Measurements from ENCODE around the gene SMOC2.

Gene SMOC2

GRCh38 chr6:168411130-168411529 lies 29.9 kb upstream of the SMOC2 start:
- no peak for FAIRE-seq
- no peak for DNase-seq (ENCODE audit: insufficient read length, low spot score)
- TF ChIP-seq POLR2A (IDR thresholded peaks at IDR 0.05; ENCODE audit: low read depth, low read length), result no peak

GRCh38 chr6:168411793-168412192 lies 29.2 kb upstream of the SMOC2 start:
- TF ChIP-seq POLR2A (IDR thresholded peaks at IDR 0.05; ENCODE audit: low read depth, low read length), result no peak
- no peak for DNase-seq (ENCODE audit: insufficient read length, low spot score)
- no peak for FAIRE-seq

- FAIRE-seq, result no peak
- DNase-seq (ENCODE audit: insufficient read length, low spot score), result no peak
- TF ChIP-seq POLR2A (IDR thresholded peaks at IDR 0.05; ENCODE audit: low read depth, low read length), result no peak
Measured at GRCh38 chr6:168412456-168412855, 28.5 kb upstream of the SMOC2 start.

GRCh38 chr6:168413018-168413720 lies 27.8 kb upstream of the SMOC2 start:
- no peak for DNase-seq (ENCODE audit: insufficient read length, low spot score)
- no peak for FAIRE-seq
- no peak for TF ChIP-seq POLR2A (IDR thresholded peaks at IDR 0.05; ENCODE audit: low read depth, low read length)

- DNase-seq (ENCODE audit: insufficient read length, low spot score) (no peak), FAIRE-seq (no peak)
- no peak for TF ChIP-seq POLR2A (IDR thresholded peaks at IDR 0.05; ENCODE audit: low read depth, low read length)
Measured at GRCh38 chr6:168413856-168414255, 27.1 kb upstream of the SMOC2 start.

GRCh38 chr6:168414336-168415097 lies 26.5 kb upstream of the SMOC2 start:
- no peak for TF ChIP-seq POLR2A (IDR thresholded peaks at IDR 0.05; ENCODE audit: low read depth, low read length)
- FAIRE-seq, result no peak
- no peak for DNase-seq (ENCODE audit: insufficient read length, low spot score)

- DNase-seq (ENCODE audit: insufficient read length, low spot score) (no peak), FAIRE-seq (no peak)
- no peak for TF ChIP-seq POLR2A (IDR thresholded peaks at IDR 0.05; ENCODE audit: low read depth, low read length)
Measured at GRCh38 chr6:168415098-168415992, 25.6 kb upstream of the SMOC2 start.

- DNase-seq (ENCODE audit: insufficient read length, low spot score) (no peak), FAIRE-seq (no peak)
- TF ChIP-seq POLR2A (IDR thresholded peaks at IDR 0.05; ENCODE audit: low read depth, low read length), result no peak
Measured at GRCh38 chr6:168415993-168416530, 24.9 kb upstream of the SMOC2 start.

GRCh38 chr6:168416531-168416930 lies 24.5 kb upstream of the SMOC2 start:
- no peak for FAIRE-seq
- DNase-seq (ENCODE audit: insufficient read length, low spot score), result no peak
- no peak for TF ChIP-seq POLR2A (IDR thresholded peaks at IDR 0.05; ENCODE audit: low read depth, low read length)

GRCh38 chr6:168417191-168417590 lies 23.8 kb upstream of the SMOC2 start:
- DNase-seq (ENCODE audit: insufficient read length, low spot score) (no peak), FAIRE-seq (no peak)
- no peak for TF ChIP-seq POLR2A (IDR thresholded peaks at IDR 0.05; ENCODE audit: low read depth, low read length)

GRCh38 chr6:168417679-168418557 lies 23.1 kb upstream of the SMOC2 start:
- no peak for TF ChIP-seq POLR2A (IDR thresholded peaks at IDR 0.05; ENCODE audit: low read depth, low read length)
- DNase-seq (ENCODE audit: insufficient read length, low spot score), result no peak
- FAIRE-seq, result no peak

GRCh38 chr6:168418711-168419121 lies 22.3 kb upstream of the SMOC2 start:
- FAIRE-seq (no peak), DNase-seq (ENCODE audit: insufficient read length, low spot score) (no peak)
- no peak for TF ChIP-seq POLR2A (IDR thresholded peaks at IDR 0.05; ENCODE audit: low read depth, low read length)

GRCh38 chr6:168419569-168419968 lies 21.4 kb upstream of the SMOC2 start:
- no peak for TF ChIP-seq POLR2A (IDR thresholded peaks at IDR 0.05; ENCODE audit: low read depth, low read length)
- DNase-seq (ENCODE audit: insufficient read length, low spot score), result no peak
- no peak for FAIRE-seq

Measured in H54 (cell line).